ENCODE data around the gene NEK10.
A peak's percentile ranks its signal among the peaks of the same experiment; 100 is the strongest.
"Not testable (repeated sequence)": the region's sequence is repeated elsewhere in the genome, so short reads cannot be mapped to it uniquely, and the experiment has no call there.

NEK10 gene

DNA sequence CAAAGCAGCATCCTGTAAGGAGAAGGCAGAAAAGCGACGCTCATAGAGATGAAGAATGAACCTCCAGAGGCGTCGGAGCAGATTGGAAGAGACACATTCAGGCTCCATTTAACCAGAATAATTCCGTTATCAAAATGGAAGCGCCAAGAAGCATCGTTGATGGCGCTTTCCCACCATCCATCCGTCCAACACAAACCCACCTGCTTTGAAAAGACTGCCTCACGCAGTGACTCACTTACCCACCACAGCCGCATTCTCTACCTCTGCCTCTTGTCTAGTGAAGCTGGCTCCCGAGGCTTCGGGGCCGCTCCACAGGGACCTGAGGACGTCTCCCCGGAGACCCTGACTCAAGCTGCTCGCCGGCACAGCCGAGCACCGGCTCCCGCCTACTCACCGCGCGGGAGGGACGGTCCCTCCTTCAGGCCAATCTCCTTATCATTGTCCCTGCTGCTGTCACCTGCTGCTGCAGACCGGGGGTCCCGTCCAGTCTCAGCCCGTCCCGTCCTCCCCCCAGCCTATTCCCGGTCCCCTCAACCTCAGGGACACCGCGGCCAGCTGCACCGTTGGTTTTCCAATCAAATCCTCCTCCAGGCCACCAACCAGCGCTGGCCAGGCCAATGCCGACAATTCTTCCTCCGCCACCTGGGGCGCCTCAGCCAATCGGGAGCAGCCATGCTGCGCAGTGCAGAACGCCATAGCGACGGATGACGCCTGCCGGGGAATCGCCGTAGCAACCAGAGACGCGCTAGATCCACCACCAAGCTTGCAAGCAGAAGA is at the start of gene NEK10:
Gene NEK10, minus strand, starts transcription at position 553 of the 777 bp plus-strand sequence. CDS start 16,501 bp downstream, outside the sequence.
- peak; percentile 83 for DNase-seq

DNA sequence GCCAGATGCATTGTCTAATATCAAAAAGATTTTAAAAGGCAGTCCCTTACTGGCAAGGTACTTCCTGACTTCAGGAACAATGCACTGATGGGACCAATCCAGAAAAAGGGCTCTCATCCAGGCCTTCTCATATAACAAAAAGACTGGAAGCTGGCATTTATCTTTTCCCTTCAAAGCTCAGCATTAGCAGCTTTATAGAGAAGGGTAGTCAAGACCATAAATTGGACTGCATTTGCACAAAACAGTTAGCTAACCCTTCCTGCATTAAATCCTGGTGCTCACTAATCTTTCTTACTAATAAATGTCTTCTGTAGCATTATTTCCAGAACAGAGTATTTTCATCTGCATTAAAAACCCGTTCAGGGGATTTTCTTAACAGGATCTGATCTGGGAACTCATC is 46.0 kb upstream of the NEK10 start:
- no peak for DNase-seq

DNA sequence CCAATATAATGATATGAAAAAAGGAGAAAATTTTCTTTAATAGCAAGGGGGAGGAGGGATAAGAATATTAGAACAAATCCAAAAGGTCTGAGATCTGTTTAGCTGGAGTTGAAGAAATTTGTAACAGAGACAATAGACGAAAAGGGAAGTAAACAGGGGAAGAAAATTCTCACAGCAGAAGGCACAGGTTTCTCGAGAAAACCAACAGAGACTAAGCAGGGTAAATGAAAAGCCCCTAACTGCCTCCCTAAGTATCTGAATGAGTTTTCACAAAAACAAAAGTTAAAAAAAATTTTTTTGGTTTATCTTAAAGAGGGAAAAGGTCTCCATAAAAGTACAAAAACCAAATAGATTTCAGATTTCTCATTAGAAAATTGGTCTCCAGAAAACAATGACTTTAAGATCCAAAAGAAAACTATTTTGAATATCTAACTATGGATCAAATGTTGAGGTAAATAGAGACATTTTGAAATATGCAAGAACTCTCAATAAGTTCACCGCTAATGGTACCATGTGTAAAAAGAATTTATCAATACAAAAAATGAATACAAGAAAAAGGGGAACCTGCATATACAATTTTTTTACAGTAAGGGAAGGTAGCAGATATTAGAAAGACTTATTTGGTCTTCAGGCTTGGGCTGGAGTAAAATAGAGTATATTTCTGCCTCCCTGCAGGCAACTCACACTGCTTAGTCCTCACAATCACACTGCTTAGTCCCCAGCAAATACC is 23.9 kb upstream of the NEK10 start:
- no peak for DNase-seq

GRCh38 chr3:27392414-27392813 is 23.2 kb upstream of the NEK10 start:
- DNase-seq, result not testable (repeated sequence)

DNA sequence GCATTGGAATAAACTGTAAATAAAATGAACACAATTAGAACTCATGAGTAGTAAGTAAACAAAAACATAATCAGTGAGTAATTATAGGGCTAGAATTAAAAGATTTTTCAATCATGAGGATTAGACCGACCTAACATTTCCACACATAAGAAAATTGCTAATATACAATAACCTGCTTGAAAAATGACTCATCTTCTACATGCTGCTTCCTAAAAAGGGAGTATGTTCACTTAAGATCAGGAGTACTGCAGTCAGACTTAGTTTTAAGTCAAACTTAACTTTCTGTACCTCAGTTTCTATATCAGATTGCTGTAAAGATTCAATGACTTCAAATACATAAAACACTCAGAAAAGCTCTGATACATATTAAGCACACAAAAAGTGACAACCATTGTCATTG is 22.6 kb upstream of the NEK10 start:
- DNase-seq, result no peak

DNA sequence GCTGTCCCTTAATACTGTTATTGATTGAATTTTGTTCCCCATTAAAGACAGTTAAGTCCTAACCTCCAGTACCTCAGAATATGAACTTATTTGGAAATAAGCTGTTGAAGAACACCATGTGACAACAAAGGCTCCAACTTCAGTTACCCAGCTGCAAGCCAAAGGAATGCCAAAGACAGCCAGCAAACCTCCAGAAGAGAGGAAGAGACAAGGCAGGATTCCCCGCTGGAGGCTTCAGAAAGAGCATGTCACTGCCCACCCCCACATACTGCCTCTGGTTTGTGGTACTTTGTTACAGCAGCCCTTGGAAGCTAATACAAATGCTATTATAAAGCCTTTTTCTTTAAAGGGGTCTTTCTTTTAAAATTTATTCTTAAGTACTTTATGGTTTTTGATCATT is 18.4 kb upstream of the NEK10 start:
- DNase-seq, result no peak

GRCh38 chr3:27385504-27385903 is 16.3 kb upstream of the NEK10 start:
- no peak for DNase-seq

GRCh38 chr3:27384191-27384590 is 15.0 kb upstream of the NEK10 start:
- no peak for DNase-seq

DNA sequence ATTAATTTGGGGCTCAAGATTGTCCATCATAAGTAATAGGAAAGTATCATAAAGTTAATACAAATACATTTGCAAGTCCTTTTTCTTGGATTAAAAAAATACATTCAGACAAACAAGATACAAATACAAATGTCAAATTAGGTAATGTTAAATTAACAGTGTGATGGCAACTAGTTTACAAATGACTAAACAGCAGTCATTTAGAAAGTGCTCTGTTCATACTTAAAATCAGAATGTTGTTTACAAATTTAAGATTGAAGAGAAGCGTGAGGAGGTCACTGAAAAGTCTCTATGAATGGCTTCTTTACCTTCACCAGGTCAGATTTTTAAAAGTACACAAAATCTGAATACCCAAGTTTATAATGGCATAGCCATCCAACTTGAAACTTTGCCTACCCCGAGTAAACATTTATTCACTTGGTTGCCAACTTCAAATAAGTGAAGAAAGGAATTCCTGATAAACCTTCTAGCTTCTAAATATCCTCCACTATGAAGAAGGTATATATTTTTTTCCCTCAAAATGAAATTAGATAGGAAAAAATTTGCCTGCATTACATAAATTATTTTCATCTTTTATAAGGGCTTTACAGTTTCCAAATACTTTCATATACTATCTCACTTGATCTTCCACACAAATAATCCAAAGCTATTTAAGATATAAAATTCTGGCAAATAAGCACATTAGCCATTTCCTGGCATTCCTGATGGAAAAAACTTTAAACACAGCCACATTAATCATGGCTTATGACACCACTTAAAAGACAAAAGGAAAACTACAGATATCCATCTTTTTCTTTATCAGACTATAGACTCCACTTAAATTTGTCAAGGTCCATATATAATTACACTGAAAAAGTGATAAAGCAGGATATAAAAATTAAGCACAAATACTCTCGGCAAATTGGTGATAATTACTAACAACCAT is 11.5 kb upstream of the NEK10 start:
- no peak for DNase-seq

DNA sequence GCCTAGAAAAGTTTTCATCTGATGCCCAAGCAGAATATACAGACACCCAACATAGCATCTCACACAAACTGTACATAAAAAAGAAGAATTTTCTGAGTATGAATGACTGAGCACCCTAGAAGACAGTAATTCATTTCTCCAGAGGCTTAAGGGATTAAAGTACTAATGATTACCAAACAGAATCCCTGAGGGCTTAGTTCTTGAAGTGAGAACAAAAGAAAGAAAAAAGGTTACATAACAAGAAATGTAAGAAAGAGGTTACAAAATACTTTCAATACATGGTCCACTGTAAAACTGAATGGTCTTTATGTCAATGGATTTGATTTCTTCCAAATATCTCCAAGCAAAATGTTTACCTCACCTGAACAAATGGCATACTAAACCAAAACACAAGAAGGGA is 9.1 kb upstream of the NEK10 start:
- no peak for DNase-seq

DNA sequence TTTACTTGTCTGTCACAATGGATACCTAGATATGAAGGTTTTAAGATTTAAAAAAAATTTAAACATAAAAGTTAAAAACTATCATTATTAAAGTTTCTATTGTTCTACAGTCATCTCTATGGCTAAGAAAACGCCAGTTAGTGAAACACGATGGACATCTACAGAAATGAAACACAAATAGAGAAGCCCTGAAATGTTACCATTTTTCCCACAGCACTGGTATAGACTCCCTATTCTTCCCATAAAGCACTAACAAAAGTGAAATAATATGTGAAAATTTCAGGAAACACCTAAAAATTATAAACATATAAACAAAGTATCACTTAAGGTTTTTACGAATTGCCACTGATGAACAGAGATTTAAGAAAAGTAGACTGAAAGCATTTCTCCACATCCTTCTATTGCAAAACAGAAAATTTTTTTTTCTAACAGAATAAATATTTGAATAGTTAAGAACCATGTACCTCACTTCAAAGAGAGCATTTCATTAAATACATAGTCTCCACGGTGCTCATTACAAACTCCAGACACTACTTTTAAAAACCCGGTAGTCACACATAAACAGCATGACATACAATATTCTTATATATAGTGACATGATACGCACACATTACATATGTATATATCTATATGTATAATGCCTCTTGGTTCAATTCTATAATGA is 7.1 kb upstream of the NEK10 start:
- DNase-seq, result no peak

GRCh38 chr3:27366062-27366591 is 3.1 kb downstream of the NEK10 start:
- DNase-seq, result no peak

- no peak for DNase-seq
These were observed 8.8 kb downstream of the NEK10 start for GRCh38 chr3:27360113-27361078.

DNA sequence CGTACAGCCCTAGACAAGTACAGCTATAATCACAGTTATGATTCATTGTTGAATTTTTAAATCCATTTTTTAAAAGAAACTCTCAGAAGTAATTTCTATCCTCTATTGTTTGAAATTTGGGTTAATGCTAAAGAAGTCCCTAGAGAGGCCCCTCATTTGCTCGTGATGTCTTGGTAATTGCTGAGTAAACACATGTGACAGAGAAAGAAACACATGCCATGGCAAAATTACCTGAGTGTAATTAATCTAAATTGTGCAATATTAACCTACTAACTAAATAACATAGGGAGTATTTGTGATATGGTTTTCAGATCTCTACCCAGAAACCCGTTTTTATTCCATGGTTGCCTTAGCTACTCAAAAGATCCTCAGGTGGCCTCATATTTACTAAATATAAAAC is 10.8 kb downstream of the NEK10 start:
- DNase-seq, result no peak

DNA sequence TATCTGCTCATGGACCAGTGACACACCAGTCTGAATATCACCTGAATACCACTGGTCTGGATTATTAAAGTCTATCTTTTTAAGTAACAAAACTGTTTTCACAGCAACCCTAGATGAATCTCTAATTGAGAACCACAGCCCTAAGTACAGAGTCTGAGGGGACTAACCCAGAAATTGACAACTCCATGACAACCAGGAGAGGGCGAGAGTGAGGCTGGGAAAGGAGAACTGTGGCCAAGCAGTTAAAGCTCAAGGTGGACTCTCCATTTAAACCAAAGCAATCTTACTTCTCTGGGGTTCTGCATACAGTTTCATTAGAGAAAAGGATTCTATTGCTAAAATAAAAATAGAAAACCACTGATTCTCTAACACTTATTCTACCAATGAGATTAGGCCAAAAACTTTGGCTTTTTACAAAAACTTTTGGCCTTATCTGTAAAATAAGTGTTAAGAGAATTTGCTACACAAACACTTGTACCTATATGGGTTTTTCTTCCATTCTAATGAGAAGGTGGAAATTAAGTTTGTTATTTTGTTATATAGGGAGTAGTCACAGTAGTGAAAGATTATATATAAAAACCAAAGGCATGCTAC is 11.4 kb downstream of the NEK10 start:
- DNase-seq, result peak; percentile 32

DNA sequence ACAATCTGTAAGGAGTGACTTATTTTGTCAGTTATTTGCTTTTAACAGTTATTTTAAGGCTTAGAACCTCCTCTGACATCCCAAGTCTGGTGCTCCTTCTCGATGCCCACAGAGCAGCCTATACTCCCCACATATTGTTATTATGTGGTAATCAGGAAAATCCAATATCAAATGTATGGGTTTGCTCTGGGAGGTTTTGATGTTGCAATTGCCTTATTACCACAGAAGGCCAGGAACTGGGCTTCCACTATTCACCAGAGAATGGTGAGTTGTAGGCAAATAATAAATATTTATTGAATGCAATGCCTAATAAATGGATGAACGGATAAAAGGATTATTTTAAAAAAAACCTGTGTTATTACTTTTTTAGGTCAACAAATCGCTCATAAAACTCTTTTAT is 12.2 kb downstream of the NEK10 start:
- no peak for DNase-seq

- no peak for DNase-seq
These were observed 14.5 kb downstream of the NEK10 start for GRCh38 chr3:27354588-27355203.

DNA sequence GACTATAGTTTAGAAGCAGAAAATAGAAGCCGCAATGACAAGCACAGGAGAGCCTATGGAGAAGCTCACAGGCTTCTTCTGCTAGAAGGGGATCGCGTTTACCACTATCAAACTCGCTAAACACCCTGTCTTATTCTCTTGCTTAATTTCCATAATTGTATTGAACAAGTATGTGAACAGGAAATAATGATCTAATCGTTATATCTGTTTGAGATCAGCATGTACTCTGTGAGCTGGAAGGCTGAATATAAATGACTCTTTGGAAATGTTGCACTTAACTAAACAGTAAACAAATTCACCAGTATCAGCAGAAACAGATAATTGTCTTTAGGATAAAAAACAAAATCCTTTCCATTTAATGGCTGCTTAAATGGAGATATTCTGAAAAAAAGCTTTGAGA is 15.0 kb downstream of the NEK10 start:
- DNase-seq, result no peak

DNA sequence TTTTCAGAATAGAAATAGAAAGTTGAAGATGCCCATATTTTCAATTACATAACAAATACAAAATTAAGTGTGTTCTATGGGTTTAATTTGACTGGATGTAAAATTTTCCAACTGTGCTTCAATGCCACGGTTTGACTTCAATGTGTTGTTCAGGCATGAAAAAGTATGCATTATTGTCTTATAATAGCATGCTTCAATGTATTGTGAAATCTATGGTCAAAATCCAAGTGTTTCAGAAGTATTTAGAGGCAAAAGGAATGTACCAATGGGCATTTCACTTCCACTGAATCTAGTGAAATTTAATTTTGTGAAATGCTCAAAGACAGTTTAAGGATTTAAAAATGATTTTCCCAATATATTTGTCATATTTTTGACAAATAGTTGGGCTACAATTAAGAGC is 16.0 kb downstream of the NEK10 start:
- no peak for DNase-seq

DNA sequence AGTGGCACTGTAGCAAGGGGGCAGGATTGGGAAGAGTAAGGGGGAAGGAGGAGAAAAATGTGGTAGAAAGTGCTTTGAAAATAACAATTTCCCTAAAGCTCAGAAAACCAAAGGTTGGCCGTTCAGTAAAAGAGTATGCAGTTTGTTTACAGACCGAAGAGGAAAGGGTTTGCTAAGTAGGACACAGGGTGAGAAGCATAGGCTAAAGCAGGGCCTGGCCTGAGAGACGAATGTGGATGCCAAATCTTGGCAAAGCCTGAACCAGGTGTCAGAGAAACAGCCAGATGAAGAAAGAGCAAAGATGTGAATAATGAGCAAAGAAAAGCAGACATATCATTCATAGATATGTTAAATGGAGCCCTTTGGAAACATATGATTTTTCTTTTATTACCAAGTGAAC is 17.1 kb downstream of the NEK10 start:
- no peak for DNase-seq
